Upper lobe of left lung (tissue), 6 donors: ENCODE measurements around the gene ERVMER34-1. TPM values are rescaled to one million over a fixed set of nuclear protein-coding genes. Genes with fewer than 3 reads are reported as not detected.

ENCODE experiments used
- ATAC-seq, 2 donors: fragments of 200-7000 bp; cut with Tn5 transposase; one replicate each; pipeline ENCODE4 v1.9.1; 2022; ENCODE audit warnings: mild to moderate bottlenecking in 2 of 2, moderate library complexity in 2 of 2; ENCODE audit not compliant: low FRiP score in 2 of 2
- DNase-seq, 2 donors: peaks; one replicate each; pipeline ENCODE4 v3.0.0-alpha.2; 2019 to 2020
- H3K27ac ChIP-seq, 4 donors: fragments of 200-600 bp; sonication (generic); one replicate each; pipeline ENCODE4 v1.5.1; 2016 to 2019
- H3K27me3 ChIP-seq, 4 donors: fragments of 200-600 bp; sonication (generic); one replicate each; pipeline ENCODE4 v1.5.1; 2017 to 2019
- H3K36me3 ChIP-seq, 4 donors: fragments of 200-600 bp; sonication (generic); one replicate each; pipeline ENCODE4 v1.5.1; 2016 to 2019
- H3K4me1 ChIP-seq, 4 donors: fragments of 200-600 bp; sonication (generic); one replicate each; pipeline ENCODE4 v1.5.1; 2018 to 2019
- H3K4me3 ChIP-seq, 4 donors: fragments of 200-600 bp; sonication (generic); one replicate each; pipeline ENCODE4 v1.5.1; 2017 to 2019; ENCODE audit warnings: mild to moderate bottlenecking in 2 of 4, moderate library complexity in 1 of 4
- H3K9me3 ChIP-seq, 4 donors: fragments of 200-600 bp; sonication (generic); one replicate each; pipeline ENCODE4 v1.5.1; 2018 to 2019
- EP300 ChIP-seq, 4 donors: sonication (generic); formaldehyde crosslinking; IDR thresholded peaks; one replicate each; pipeline ENCODE4 v1.5.1; 2017; ENCODE audit warnings: antibody characterized with exemption in 4 of 4, control low read depth in 2 of 4
- POLR2A ChIP-seq, 4 donors: fragments of 450-650 bp; IDR thresholded peaks; one replicate each; pipeline ENCODE4 v1.5.1; 2016 to 2017; ENCODE audit warnings: antibody characterized with exemption in 4 of 4, mild to moderate bottlenecking in 2 of 4
- POLR2AphosphoS5 ChIP-seq, 2 donors: sonication (generic); formaldehyde crosslinking; IDR thresholded peaks; one replicate each; pipeline ENCODE4 v1.5.1; 2017; ENCODE audit warnings: antibody characterized with exemption in 2 of 2
- WGBS, 2 donors: methylation state at CpG; one replicate each; pipeline ENCODE4 v1.1.5; 2017 to 2018; 5-methylcytosine and 5-hydroxymethylcytosine counted together
- total RNA-seq, 6 donors: library from RNA; depleted of rRNA in 4 of 6; stranded (reverse); fragments of >200 nt in 4 of 6; gene quantifications; one replicate each; pipeline versions ENCODE4 v1.1.0 to v1.2.1, GENCODE V29; 2016 to 2021
- TF ChIP-seq, protein P1 (sequence below), 6 experiments: fragments of 450-650 bp in 4 of 6; fragments of 200-600 bp in 2 of 6; sonication (generic) in 2 of 6; IDR thresholded peaks; one replicate each; pipeline ENCODE4 v1.5.1; 2016 to 2019; ENCODE audit warnings: antibody characterized with exemption in 6 of 6
- donor health status: DM: no; HTN: no; CAD: no; lungs with moderate emphysema.
- donor health status: DM: no; HTN: yes; CAD: no; lungs with severe emphysema.

ERVMER34-1 gene
- total RNA-seq, 6 donors from 2014 or later = 0.44 to 2.1 (median 0.79) TPM; not detected in 1

DNA sequence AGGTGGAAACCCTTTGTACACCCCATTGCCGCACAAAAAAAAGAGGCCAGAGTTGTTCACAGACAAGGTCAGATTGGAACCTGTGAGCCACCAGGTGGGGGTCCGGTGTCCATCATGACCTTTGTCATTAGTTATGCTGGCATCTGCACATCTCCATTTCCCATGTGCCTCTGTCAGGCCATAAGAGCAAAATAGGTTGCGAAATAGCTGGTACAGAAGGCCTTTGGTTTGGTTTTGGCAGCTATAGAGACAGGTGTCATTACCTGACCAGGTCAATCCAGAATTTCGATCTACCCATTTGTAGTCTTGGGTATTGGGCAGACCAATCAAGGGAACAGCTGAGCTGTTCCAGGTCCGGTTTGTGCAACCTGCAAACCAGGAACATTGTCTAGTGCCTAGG is 6.6 kb downstream of the ERVMER34-1 start:
- 91 to 95% methylated on average over 5 of the region's 5 CpGs for WGBS, 2 donors
- no peak for TF ChIP-seq EP300 (IDR thresholded peaks at IDR 0.05)
- no peak for TF ChIP-seq POLR2A (IDR thresholded peaks at IDR 0.05)
- TF ChIP-seq, protein P1, sequence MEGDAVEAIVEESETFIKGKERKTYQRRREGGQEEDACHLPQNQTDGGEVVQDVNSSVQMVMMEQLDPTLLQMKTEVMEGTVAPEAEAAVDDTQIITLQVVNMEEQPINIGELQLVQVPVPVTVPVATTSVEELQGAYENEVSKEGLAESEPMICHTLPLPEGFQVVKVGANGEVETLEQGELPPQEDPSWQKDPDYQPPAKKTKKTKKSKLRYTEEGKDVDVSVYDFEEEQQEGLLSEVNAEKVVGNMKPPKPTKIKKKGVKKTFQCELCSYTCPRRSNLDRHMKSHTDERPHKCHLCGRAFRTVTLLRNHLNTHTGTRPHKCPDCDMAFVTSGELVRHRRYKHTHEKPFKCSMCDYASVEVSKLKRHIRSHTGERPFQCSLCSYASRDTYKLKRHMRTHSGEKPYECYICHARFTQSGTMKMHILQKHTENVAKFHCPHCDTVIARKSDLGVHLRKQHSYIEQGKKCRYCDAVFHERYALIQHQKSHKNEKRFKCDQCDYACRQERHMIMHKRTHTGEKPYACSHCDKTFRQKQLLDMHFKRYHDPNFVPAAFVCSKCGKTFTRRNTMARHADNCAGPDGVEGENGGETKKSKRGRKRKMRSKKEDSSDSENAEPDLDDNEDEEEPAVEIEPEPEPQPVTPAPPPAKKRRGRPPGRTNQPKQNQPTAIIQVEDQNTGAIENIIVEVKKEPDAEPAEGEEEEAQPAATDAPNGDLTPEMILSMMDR (IDR thresholded peaks at IDR 0.05) = no peak
- no peak for TF ChIP-seq POLR2AphosphoS5 (IDR thresholded peaks at IDR 0.05)
- H3K36me3 ChIP-seq = no peaks in the 10 kb centered on the region
- H3K4me3 ChIP-seq = no peak overlapping the region
- no peak for DNase-seq
- peaks cover 0 to 6% (median 0%) of the 10 kb centered on the region in 4 donors for H3K4me1 ChIP-seq
- no peak for ATAC-seq
- H3K27me3 ChIP-seq = no peaks in the 10 kb centered on the region
- no peak overlapping the region for H3K27ac ChIP-seq
- no peaks in the 10 kb centered on the region for H3K9me3 ChIP-seq

DNA sequence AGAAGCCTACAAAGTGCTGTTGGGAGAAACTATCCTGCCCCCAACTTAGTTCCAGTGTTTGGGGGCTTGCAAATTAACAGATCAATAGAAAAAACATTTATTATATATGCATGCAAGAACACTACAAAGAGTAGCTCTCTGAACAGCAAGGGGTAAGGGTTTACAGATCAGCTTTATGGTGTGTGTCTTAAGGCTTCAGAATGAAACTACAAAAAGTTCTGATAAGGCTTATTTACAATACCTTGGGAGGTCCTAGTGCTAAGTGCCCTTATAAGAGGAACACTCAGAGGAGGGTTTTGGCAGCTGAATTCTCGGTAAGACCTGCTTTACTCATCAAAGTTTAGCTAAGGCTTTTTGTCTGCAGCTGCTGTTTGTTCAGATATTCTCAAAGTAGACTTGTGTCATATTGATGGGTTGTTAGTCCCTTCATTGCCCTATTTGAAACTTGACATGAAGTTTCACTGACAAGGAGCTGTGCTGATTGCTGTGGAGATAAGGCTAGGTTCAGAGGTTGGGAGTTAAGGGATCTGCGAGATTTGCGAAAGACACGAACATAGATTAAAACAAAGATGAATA is 7.7 kb downstream of the ERVMER34-1 start:
- TF ChIP-seq POLR2AphosphoS5 (IDR thresholded peaks at IDR 0.05) = no peak
- TF ChIP-seq EP300 (IDR thresholded peaks at IDR 0.05) = no peak
- TF ChIP-seq POLR2A (IDR thresholded peaks at IDR 0.05) = no peak
- TF ChIP-seq, protein P1 (IDR thresholded peaks at IDR 0.05) = no peak
- peak in 1 of 2 donors; percentile 34 for DNase-seq
- Histone ChIP-seq H3K9me3 (no peaks in the 10 kb centered on the region), H3K4me3 (no peak overlapping the region), H3K27ac (no peak overlapping the region), H3K4me1 (peaks cover 0 to 6% (median 0%) of the 10 kb centered on the region in 4 donors), H3K27me3 (no peaks in the 10 kb centered on the region), H3K36me3 (no peaks in the 10 kb centered on the region)
- no peak for ATAC-seq
- 57 to 78% methylated on average over 4 of the region's 4 CpGs for WGBS, 2 donors

DNA sequence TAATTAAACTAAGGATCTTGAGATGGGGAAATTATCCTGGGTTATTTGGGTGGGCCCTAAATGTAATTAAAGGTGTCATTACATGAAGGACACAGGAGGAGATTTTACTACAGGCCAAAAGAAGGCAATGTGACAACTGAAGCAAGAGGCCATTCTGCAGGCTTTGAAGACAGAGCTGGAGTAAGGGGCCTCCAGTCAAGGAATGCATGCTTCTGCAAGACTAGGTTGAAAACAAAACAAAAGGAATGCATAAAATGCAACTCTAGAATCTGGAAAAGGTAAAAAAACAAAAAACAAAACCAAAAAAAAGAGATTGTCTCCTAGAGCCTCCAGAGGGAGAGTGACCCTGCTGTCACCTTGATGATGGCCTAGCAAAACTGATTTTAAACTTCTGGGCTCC is 21.6 kb downstream of the ERVMER34-1 start:
- no peak for TF ChIP-seq POLR2AphosphoS5 (IDR thresholded peaks at IDR 0.05)
- no peak for TF ChIP-seq POLR2A (IDR thresholded peaks at IDR 0.05)
- TF ChIP-seq, protein P1 (IDR thresholded peaks at IDR 0.05) = no peak
- TF ChIP-seq EP300 (IDR thresholded peaks at IDR 0.05) = no peak
- Histone ChIP-seq H3K36me3 (no peaks in the 10 kb centered on the region), H3K9me3 (no peaks in the 10 kb centered on the region), H3K27me3 (no peaks in the 10 kb centered on the region), H3K4me3 (no peak overlapping the region), H3K27ac (no peak overlapping the region), H3K4me1 (peaks cover 0 to 3% (median 0%) of the 10 kb centered on the region in 4 donors)
- ATAC-seq = no peak
- DNase-seq = no peak

DNA sequence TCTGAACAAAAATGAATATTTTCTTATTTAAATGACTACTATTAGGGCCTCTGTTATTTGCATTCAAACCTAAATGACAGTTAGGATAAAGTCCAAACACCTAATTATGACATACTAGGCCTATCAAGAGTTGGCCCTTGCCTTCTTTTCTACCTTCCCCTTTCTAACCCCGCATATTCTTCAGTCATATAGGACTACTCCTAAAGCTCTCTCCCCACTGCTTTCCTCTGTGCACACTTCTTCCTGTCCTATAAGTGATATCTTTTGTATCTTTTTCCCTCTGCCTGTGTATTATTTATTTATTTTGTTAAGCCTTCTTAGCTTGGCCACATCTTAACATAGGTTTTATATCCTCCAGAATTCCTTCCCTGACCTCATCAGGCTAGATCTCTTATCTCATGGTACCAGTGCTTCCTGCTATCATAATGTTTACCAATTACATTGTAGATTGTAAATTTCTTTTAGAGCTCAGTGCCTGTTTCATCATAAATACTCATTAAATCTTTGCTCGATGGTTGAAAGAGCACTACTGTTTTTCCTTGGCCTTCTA is 22.5 kb downstream of the ERVMER34-1 start:
- Histone ChIP-seq H3K4me3 (no peak overlapping the region), H3K27me3 (no peaks in the 10 kb centered on the region), H3K9me3 (no peaks in the 10 kb centered on the region), H3K36me3 (no peaks in the 10 kb centered on the region), H3K27ac (peak overlapping the region in 1 of 4 donors; percentile 8), H3K4me1 (peaks cover 0 to 3% (median 0%) of the 10 kb centered on the region in 4 donors)
- DNase-seq = no peak
- ATAC-seq = no peak
- 54 to 59% methylated on average over 2 of the region's 2 CpGs for WGBS, 2 donors
- TF ChIP-seq EP300 (IDR thresholded peaks at IDR 0.05) (no peak), POLR2AphosphoS5 (IDR thresholded peaks at IDR 0.05) (no peak), POLR2A (IDR thresholded peaks at IDR 0.05) (no peak)
- TF ChIP-seq, protein P1 (IDR thresholded peaks at IDR 0.05) = no peak
